Endodermal cell (in vitro differentiated cells): Measurements from ENCODE around the gene IRF4. TPM values are rescaled to one million over a fixed set of nuclear protein-coding genes. Genes with fewer than 3 reads are reported as not detected.

Experiments
- DNase-seq: peaks from one replicate; pipeline ENCODE4 v3.0.0-alpha.2; 2017
- H3K27ac ChIP-seq: 2 replicates; pipeline ENCODE4 v1.5.1; 2013; ENCODE audit warnings: mild to moderate bottlenecking, low read depth, low read length, moderate library complexity
- H3K27me3 ChIP-seq: 2 replicates; pipeline ENCODE4 v1.6.1; 2013; ENCODE audit warnings: mild to moderate bottlenecking, low read length, moderate library complexity; ENCODE audit not compliant: insufficient read depth, control insufficient read depth, poor library complexity, severe bottlenecking
- H3K36me3 ChIP-seq: 2 replicates; pipeline ENCODE4 v1.7.0; 2013; ENCODE audit warnings: mild to moderate bottlenecking, low read length, moderate library complexity; ENCODE audit not compliant: control insufficient read depth, insufficient read depth
- H3K4me1 ChIP-seq: one replicate; pipeline ENCODE4 v1.7.0; 2013; ENCODE audit warnings: low read length; ENCODE audit not compliant: control insufficient read depth, insufficient read depth
- H3K4me3 ChIP-seq: 2 replicates; pipeline ENCODE4 v1.5.1; 2013; ENCODE audit warnings: mild to moderate bottlenecking, low read length, moderate library complexity
- H3K9ac ChIP-seq: 2 replicates; pipeline ENCODE4 v1.6.1; 2013; ENCODE audit warnings: mild to moderate bottlenecking, low read length, moderate library complexity; ENCODE audit not compliant: poor library complexity, severe bottlenecking; ENCODE audit errors: extremely low read depth
- H3K9me3 ChIP-seq: 2 replicates; pipeline ENCODE4 v1.6.1; 2013; ENCODE audit warnings: mild to moderate bottlenecking, low read length, moderate library complexity; ENCODE audit not compliant: control insufficient read depth
- H3K27ac Mint-ChIP-seq: 2 replicates; pipeline ENCODE4 v1.8.0; 2020; ENCODE audit warnings: mixed read lengths
- H3K27me3 Mint-ChIP-seq: 2 replicates; pipeline ENCODE4 v1.8.0; 2021; ENCODE audit warnings: mild to moderate bottlenecking, mixed read lengths; ENCODE audit not compliant: insufficient read depth
- H3K36me3 Mint-ChIP-seq: 2 replicates; pipeline ENCODE4 v1.8.0; 2020; ENCODE audit warnings: low read depth, mixed read lengths
- H3K4me1 Mint-ChIP-seq: 2 replicates; pipeline ENCODE4 v1.8.0; 2020; ENCODE audit warnings: mixed read lengths
- H3K4me3 Mint-ChIP-seq: 2 replicates; pipeline ENCODE4 v1.8.0; 2020; ENCODE audit warnings: mild to moderate bottlenecking, moderate library complexity, mixed read lengths
- H3K9me3 Mint-ChIP-seq: 2 replicates; pipeline ENCODE4 v1.8.0; 2020; ENCODE audit warnings: mild to moderate bottlenecking, mixed read lengths
- CTCF ChIP-seq: fragments of 200-600 bp; sonication (generic); conservative IDR thresholded peaks from 2 replicates; pipeline ENCODE4 v1.5.0; 2021; ENCODE audit warnings: antibody characterized with exemption, mild to moderate bottlenecking
- WGBS, 2 experiments: methylation state at CpG; one replicate each; pipeline versions ENCODE4 v1.1.5 to v1.1.7; 2013; ENCODE audit warnings: missing lambda C conversion rate in 2 of 2, mixed read lengths in 1 of 2; ENCODE audit not compliant: insufficient coverage in 1 of 2, insufficient read length in 1 of 2; 5-methylcytosine and 5-hydroxymethylcytosine counted together
- total RNA-seq, 2 donors: library from RNA; stranded (reverse); fragmentation: NEBNext Ultra II Directional in 1 of 2; extraction: Animal tissue kit (Norgen Biotek cat#: 25700) in 1 of 2; gene quantifications; 2 replicates in 1 of 2; 3 replicates in 1 of 2; pipeline ENCODE4 v1.2.1, GENCODE V29; 2021

Gene IRF4
- total RNA-seq, 2 donors from 2014 or later = not detected

DNA sequence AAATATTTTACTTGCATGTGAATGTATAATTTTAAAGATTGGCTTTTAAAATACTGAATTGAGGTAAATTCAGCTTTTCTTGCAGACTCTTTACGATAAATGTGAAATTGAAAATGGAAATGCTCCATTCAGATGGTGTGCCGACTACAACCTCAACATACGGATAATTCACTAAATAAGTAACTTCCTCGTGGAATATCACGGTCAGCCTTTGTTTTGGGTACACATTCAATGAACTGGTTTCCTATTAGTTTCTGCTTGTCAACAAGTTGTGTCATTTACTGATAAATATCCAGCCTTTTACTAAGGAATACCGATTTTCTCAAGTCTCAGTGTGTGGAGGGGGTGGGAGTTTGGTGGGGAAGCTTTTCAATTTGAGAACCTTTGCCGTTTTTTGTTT is 2.4 kb upstream of the IRF4 start:
- no peak overlapping the region for H3K9ac ChIP-seq
- H3K4me1 ChIP-seq = no peaks in the 10 kb centered on the region
- H3K27ac ChIP-seq = no peak overlapping the region
- H3K9me3 Mint-ChIP-seq = no peaks in the 10 kb centered on the region
- H3K27me3 Mint-ChIP-seq = peaks cover 86% of the 10 kb centered on the region
- H3K36me3 Mint-ChIP-seq = no peaks in the 10 kb centered on the region
- WGBS, 2 experiments = 82 to 95% methylated on average over 5 to 7 of the region's 7 CpGs
- H3K27ac Mint-ChIP-seq = no peak overlapping the region
- no peak overlapping the region for H3K4me3 ChIP-seq
- DNase-seq = no peak
- TF ChIP-seq CTCF = no peak
- H3K36me3 ChIP-seq = no peaks in the 10 kb centered on the region
- peaks cover 85% of the 10 kb centered on the region for H3K27me3 ChIP-seq
- H3K4me3 Mint-ChIP-seq = no peak overlapping the region
- peaks cover 5% of the 10 kb centered on the region for H3K4me1 Mint-ChIP-seq
- no peaks in the 10 kb centered on the region for H3K9me3 ChIP-seq

DNA sequence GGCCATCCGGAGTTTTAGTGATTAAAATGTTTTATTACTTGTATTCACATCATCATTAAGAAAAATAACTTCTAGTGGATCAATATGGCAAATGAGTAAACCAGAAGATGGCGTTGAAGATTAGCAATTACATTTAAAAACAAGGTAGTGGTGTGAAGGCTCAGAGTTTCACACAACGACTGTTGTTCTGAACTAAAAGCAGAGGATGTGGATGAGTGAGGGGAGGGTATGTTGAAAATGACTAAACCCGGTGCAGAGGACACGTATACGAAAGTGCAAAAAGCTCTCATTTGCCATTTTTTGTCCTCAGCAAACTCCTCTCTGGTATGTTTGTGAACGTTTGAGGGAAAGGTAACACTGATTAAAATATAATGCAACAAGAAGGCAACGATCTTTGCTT is 1.9 kb upstream of the IRF4 start:
- Mint-ChIP-seq H3K9me3 (no peaks in the 10 kb centered on the region), H3K27me3 (peaks cover 89% of the 10 kb centered on the region), H3K27ac (no peak overlapping the region), H3K4me1 (peaks cover 5% of the 10 kb centered on the region), H3K36me3 (no peaks in the 10 kb centered on the region), H3K4me3 (no peak overlapping the region)
- no peak overlapping the region for H3K4me3 ChIP-seq
- H3K36me3 ChIP-seq = no peaks in the 10 kb centered on the region
- H3K4me1 ChIP-seq = no peaks in the 10 kb centered on the region
- no peak overlapping the region for H3K9ac ChIP-seq
- no peaks in the 10 kb centered on the region for H3K9me3 ChIP-seq
- no peak for TF ChIP-seq CTCF
- 72 to 76% methylated on average over 7 of the region's 8 CpGs for WGBS, 2 experiments
- peak; percentile 4 for DNase-seq
- H3K27me3 ChIP-seq = peaks cover 90% of the 10 kb centered on the region
- no peak overlapping the region for H3K27ac ChIP-seq

DNA sequence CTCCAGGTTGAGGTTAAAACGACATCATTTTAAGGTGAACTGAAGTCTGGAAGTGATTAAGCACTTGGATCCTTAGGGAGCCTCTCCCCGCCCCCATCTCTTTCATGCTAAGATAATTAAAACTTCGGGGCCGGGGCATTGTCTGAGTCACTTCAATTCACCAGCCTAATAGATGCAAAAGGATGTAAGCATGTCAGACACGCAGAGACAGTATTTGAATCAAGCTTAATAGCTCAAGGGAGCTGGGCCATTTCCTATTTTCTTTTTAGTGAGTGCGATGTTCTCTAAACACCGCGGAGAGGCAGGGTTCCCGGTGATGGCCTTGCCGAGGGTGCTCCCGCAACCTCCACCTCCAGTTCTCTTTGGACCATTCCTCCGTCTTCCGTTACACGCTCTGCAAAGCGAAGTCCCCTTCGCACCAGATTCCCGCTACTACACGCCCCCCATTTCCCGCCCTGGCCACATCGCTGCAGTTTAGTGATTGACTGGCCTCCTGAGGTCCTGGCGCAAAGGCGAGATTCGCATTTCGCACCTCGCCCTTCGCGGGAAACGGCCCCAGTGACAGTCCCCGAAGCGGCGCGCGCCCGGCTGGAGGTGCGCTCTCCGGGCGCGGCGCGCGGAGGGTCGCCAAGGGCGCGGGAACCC is 516 bp upstream of the IRF4 start:
- peak overlapping the region; percentile 35 for H3K4me3 ChIP-seq
- Mint-ChIP-seq H3K27ac (no peak overlapping the region), H3K9me3 (no peaks in the 10 kb centered on the region), H3K27me3 (peaks cover 92% of the 10 kb centered on the region), H3K4me3 (peak overlapping the region; percentile 50), H3K4me1 (peaks cover 5% of the 10 kb centered on the region), H3K36me3 (no peaks in the 10 kb centered on the region)
- H3K4me1 ChIP-seq = no peaks in the 10 kb centered on the region
- H3K36me3 ChIP-seq = no peaks in the 10 kb centered on the region
- WGBS, 2 experiments = 2 to 3% methylated on average over 14 to 44 of the region's 44 CpGs
- TF ChIP-seq CTCF = peak; percentile 31
- H3K27ac ChIP-seq = no peak overlapping the region
- H3K27me3 ChIP-seq = peaks cover 100% of the 10 kb centered on the region
- H3K9ac ChIP-seq = no peak overlapping the region
- no peaks in the 10 kb centered on the region for H3K9me3 ChIP-seq
- peak; percentile 81 for DNase-seq
